H54 (cell line): ENCODE results near the gene SLC39A11.
A peak's percentile ranks its signal among the peaks of the same experiment; 100 is the strongest.

Experiments used
- DNase-seq: peaks from one replicate; pipeline ENCODE4 v3.0.0; 2011; ENCODE audit warnings: low spot score, mixed read lengths; ENCODE audit not compliant: insufficient read length
- FAIRE-seq: peaks from 3 replicates; lab custom pipeline; 2011; peaks lifted over from hg19 to GRCh38; lab: Jason Lieb, UNC
- POLR2A ChIP-seq: IDR thresholded peaks from 2 replicates; pipeline ENCODE4 v1.6.1; 2011; ENCODE audit warnings: low read depth, mild to moderate bottlenecking, low read length

Gene SLC39A11

DNA sequence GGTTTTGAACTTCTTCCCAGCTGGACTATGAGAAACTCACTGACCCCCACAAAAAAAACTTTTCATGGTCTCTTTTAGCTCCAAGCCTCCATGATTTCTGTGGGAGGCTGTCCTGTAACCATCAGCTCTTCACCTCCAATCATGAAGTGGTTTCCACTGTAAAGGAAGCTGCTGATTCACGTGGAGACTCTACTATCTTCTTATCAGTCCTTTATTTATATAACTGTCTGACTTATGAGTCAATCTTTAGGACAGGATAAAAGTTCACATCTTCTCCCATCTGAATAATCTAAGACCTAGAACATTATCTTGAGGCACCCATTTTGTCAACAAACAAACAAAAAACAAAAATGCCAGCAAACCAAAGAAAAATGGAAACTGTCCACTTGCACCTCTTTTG lies 409.9 kb downstream of the SLC39A11 start:
- no peak for DNase-seq
- no peak for TF ChIP-seq POLR2A
- no peak for FAIRE-seq

DNA sequence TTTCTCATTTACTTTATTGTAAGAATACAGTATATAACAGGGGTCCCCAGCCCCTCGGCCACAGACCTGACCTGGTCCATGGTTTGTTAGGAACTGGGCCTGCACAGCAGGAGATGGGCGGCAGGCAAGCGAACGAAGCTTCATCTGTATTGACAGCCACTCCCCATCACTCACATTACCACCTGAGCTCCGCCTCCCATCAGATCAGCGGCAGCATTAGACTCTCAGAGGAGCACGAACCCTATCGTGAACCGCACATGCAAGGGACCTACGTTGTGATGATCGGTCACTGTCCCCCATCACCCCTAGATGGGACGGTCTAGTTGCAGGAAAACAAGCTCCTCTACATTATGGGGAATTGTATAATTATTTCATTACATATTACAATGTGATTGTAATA lies 410.6 kb downstream of the SLC39A11 start:
- FAIRE-seq (no peak), DNase-seq (no peak)
- no peak for TF ChIP-seq POLR2A

DNA sequence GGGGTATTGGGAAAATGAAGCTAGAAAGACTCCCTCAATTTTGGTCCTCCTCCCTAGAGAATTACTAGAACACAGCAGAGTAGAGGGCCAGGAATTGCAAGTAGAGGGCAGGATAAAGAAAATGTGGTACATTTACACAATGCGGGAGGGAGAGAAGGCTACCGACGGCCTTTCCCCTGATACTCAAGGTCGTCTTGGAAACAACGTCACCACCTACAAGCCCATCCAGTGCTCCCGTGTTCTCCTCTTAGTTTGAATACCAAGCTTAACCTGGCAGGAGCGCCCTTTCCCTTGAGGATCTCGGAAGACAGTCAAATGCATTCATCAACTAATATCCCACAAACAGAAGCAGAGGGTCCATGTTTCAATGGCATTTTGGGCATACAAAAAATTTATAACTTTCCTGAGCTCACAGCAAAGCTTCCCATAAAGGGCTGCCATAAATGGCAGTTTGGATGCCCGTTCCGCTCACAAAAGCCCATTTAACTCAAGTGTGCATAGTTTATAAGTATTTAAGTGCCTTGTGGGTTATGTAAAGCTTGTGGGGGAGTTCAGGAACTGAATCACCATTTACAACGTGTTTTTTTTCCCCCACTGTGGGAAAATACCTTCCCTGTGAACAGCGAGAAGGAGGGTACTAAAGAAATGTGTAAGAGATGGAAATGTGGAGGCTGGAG lies 414.6 kb downstream of the SLC39A11 start:
- no peak for TF ChIP-seq POLR2A
- no peak for DNase-seq
- no peak for FAIRE-seq

DNA sequence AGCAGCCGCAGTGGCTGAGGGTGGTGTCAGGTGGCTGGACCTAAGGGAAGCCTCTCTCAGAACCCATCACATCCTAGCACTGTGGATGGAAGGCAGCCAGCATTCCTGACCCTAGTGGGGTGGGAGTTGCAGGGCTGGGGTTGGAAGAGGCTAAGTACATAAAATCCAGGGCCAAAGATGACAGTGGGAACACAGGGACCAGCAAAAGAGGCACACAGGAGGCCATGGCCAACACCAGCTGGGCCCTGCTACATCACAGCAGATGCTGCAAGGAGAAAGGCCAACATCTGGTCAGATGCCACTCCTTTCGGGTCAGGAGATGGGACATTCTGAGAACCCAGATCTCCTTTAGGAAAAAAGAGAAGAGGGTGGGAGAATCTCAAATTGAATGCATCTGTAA lies 415.4 kb downstream of the SLC39A11 start:
- no peak for FAIRE-seq
- no peak for DNase-seq
- no peak for TF ChIP-seq POLR2A

DNA sequence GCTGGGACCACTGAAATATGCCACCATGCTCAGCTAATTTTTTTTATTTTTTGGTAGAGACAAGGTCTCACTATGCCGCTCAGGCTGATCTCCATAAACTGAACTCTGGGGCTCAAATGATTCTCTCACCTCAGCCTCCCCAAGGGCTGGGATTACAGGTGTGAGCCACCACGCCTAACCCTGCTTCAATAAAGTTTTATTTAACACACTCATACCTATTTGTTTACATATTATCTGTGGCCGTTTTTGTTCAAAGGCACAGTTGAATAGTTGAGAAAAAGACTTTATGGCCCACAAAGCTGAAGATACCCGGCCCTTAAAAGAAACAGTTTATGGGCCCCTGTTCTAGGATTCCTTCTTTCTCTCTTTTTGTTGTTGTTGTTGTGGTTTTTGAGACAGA lies 419.8 kb downstream of the SLC39A11 start:
- no peak for DNase-seq
- no peak for FAIRE-seq

DNA sequence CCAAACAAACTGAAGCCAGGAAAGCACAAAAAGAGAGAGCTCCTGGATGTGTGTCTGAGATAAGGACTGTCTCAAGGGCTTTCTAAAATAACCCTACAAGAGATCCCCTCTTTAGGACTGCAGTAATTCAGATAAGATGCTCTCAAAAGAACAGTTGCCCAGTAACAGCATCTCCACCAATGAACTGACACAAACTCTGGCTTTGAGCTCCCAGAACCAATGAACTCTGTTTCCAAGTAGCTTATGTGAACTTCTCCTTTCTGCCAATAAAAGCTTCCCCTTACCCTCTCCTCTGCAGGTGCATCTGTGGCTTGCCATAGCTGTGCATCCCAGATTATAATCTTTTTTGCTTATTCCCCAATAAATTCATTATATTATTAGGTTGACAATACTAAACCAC lies 421.5 kb downstream of the SLC39A11 start:
- no peak for FAIRE-seq
- TF ChIP-seq POLR2A, result no peak
- no peak for DNase-seq

More for the DNA sequence above, 419.8 kb downstream of the SLC39A11 start:
- TF ChIP-seq POLR2A, result no peak

DNA sequence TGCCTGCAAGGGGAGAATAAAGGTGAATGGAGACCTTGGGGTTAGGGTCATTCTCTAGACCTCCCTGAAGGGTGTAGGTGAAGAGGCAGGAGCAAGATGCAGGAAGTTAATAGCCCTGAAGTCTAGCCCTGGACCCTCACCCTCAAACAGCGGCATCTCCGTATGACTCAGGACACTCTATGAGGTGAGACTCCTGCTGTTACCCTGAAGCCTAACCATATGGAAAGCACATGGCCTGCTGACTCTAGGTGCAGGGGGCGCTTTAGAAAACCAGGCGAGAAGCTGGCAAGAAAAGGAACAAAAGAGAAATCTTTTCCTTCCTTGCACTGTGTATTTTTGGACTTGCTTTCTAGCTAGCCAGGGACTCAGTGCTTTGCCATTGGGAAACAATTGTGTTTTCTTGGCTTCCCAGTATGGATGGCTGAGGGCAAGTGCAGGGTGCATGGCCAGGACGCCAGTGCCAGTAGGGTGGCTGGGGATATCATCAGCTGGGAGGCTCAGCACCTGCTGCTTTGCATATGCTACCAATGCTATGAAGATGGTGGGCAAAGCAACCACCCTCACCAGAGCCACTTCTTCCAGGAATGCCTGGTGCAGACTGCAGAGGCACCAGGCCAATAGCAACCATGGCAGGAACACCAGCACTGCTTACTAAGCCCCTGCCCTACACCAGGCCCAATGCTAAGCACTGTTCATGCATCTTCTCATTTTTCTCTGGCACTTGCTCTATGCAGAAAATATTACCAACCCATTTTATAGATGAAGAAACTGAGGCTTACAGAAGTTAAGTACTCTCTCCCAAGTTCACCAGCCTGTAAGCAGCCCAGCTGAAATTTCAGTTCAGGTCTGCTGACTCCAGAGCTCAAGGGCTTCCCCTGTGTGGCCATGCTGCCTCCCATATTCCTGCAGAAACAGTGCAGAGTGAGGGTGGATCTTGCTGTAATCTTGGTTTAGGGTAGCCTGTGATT lies 425.1 kb downstream of the SLC39A11 start:
- TF ChIP-seq POLR2A, result no peak
- DNase-seq (no peak), FAIRE-seq (no peak)

DNA sequence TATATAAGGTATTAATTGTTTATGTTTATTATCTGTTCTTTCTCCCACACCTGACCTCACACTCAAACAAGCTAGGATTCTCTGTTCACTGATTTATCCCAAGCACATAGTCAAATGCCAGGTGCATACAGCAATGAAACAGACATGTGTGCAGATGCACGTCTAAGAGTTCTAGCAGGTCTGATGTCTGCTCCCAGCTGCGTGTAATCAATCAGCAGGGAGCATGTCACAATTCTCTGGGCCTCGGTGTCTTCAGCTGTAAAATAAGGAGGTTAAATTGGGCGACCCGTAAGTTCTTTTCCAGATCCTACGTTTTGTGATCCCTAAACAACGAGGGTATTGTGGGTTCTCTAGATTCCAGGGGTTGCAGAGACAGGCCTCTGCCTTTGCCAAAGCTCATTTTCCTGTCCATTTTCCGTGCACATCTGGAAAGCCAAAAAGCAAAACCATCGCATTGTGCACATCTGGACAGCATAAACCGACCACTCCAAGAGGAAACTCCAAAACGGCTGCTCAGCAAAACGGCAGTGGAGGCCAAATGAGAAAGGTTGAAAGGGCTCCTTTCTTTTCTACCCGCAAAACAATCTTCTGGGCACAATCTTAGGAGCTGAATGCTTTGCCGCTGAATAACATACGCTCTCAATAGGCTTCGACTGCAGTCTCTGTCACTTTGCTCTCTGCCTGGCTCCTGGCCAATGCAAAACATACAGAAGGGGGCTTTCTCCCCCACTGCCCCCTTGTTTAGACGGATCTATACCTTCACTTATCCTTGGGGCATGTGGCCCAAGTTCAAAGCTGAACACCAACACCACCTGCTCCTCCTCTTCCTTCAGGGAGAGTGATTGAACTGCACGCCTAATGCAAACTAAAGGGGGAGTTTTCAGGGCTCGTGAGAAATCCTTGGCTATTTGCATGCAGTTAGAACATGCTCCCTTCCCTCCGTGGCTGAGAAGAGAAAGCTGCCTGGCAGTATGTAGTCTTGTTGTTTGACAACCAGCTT lies 426.3 kb downstream of the SLC39A11 start:
- TF ChIP-seq POLR2A, result no peak
- FAIRE-seq (no peak), DNase-seq (no peak)

DNA sequence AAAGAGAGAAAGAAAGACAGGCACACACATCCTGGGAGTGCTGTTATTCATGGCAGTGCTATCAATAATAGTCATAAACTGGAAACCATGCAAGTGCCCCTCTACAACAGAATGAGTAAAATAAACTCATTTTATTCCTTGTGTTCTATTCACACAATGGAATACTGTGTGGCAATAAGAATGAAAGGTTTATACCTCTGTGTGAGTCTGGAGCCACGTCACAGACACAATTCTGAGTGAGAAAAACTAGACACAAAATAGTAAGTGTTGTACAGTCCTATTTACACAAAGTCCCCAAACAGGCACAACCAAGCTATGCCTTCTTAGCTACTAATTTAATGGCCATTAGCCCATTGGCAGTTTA lies 429.7 kb downstream of the SLC39A11 start:
- no peak for FAIRE-seq
- no peak for DNase-seq
- no peak for TF ChIP-seq POLR2A

DNA sequence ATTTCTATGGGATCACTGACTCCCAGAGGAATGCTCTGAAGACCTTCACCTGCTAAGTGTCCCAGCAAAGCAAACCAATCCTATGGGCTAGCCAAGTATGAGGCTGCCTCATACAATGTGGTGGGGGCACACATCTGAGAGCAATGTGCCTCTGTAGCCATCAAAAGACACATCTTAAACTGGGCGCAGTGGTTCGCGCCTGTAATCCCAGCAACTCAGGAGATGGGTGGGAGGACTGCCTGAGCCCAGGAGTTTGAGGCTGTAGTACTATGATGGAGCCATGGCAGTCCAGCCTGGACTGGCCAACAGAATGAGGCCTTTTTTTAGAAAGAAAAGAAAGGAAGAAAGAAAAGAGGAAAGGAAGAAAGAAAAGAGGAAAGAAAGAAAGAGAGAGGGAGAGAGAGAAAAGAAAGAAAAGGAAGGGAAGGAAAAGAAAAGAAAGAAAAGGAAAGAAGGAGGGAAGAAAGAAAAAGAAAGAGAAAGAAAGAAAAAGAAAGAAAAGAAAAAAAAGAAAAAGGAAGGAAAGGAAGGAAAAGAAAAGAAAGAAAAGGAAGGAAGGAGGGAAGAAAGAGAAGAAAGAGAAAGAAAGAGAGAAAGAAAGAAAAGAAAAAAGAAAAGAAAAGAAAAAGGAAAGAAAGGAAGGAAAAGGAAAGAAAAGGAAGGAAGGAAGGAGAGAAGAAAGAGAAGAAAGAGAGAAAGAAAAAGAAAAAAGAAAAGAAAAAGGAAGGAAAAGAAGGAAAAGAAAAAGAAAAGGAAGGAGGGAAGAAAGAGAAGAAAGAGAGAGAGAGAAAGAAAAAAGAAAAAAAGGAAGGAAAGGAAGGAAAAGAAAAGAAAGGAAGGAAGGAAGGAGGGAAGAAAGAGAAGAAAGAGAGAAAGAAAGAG lies 430.3 kb downstream of the SLC39A11 start:
- FAIRE-seq, result no peak
- no peak for DNase-seq
- TF ChIP-seq POLR2A, result no peak

DNA sequence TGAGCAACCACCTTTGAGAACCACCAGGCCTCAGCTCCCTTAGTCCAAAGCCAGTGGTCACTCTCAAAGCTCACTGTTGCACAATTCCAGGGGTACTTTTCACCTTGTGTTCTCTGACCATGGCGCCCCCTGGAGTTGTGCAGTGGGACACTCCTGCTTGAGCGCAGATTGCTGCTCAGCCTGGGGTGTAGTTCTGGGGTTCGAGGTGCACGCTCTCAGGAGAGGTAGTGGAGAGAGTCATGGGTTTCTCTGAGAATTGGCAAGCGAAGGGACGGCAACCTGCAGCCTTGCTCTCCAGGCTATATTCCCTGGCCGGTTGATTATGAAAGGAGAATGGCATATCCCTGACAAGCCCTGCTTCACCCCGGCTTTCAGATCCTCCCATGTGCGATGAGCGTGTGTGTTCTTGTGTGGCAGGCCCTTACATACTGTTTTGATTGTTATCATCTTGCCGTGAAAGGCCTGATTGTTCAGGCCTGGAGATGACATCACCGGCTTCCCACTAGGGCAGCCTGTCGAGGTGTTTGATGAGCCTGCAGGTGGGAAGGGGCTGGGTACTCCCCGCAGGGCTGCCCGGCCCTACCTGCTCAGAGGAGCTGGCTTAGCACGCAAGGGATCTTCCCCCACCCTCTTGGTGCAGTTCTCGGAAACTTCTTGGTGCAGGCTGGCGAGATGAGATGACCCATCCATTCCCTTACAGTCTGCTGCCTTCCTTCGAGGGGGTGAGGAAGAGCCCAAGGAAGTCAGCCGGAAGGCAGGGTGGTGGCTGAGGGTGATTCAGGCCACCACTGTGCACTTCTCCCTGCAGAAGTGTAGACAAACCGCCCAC lies 431.2 kb downstream of the SLC39A11 start:
- DNase-seq (peak; percentile 82), FAIRE-seq (peak; percentile 66)
- TF ChIP-seq POLR2A, result no peak
